NT2/D1 (cell line): ENCODE results near the gene SLC6A12.
A peak's percentile ranks its signal among the peaks of the same experiment; 100 is the strongest.

Source experiments
- DNase-seq: peaks from one replicate; pipeline ENCODE4 v3.0.0-alpha.2; 2011; ENCODE audit warnings: low read depth, low spot score
- H3K27me3 ChIP-seq: 2 replicates; pipeline ENCODE4 v1.6.0; 2011; ENCODE audit warnings: mild to moderate bottlenecking; ENCODE audit not compliant: insufficient read length, insufficient read depth
- H3K36me3 ChIP-seq: 2 replicates; pipeline ENCODE4 v1.6.1; 2011; ENCODE audit warnings: mild to moderate bottlenecking, low read length, mixed read lengths; ENCODE audit not compliant: insufficient read depth, insufficient read length
- H3K4me1 ChIP-seq: 2 replicates; pipeline ENCODE4 v1.5.1; 2011; ENCODE audit not compliant: insufficient read depth, insufficient read length
- H3K4me3 ChIP-seq: 2 replicates; pipeline ENCODE4 v1.5.1; 2011; ENCODE audit warnings: low read depth; ENCODE audit not compliant: insufficient read length
- H3K9ac ChIP-seq: 2 replicates; pipeline ENCODE4 v1.6.0; 2011; ENCODE audit warnings: low read depth; ENCODE audit not compliant: insufficient read length
- H3K9me3 ChIP-seq: 2 replicates; pipeline ENCODE4 v1.5.1; 2011; ENCODE audit warnings: mild to moderate bottlenecking, low read length; ENCODE audit not compliant: insufficient read depth
- SUZ12 ChIP-seq: IDR thresholded peaks from 2 replicates; pipeline ENCODE4 v1.6.1; 2011; ENCODE audit not compliant: insufficient read length, insufficient read depth; ENCODE audit errors: extremely low read depth
- YY1 ChIP-seq: IDR thresholded peaks from 2 replicates; pipeline ENCODE4 v1.6.1; 2011; ENCODE audit not compliant: insufficient read length, insufficient read depth
- ZNF274 ChIP-seq: IDR thresholded peaks from 2 replicates; pipeline ENCODE4 v1.6.1; 2011; ENCODE audit warnings: mild to moderate bottlenecking, low read depth, low read length

SLC6A12 gene

DNA sequence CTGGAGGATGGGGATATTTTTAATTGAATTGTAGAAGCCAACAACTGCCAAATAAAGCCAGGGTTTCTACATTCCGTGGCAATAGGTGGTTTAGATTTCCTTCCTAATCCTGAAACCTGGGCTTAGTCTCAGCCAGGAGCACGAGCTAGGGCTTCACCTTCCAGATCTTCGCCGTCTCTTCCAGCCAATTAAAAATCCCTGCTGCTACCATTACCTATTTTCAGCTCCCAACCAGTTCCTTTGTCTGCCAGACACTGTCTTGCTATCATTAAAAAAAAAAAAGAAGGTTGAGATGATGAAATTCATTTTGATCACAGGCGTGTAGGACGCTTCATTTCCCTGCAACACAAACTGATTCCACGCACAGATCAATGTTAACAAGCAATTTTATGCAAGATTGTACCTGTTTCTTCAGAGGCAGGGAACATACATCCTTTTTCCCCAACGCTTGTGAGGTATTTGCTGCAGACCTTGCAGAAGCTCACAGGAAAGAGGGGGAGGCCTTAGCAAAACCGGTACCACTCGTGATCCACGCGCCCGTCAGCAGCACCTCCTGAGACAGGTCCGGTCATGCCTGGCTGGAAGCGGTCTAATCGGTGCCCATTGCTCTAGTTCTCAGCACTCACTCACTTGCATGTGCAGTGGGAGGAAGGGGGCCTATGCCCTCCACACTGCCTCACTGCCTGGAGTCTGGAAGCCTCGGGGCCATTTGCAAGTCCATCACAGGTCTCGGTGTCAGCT, 65.1 kb downstream of the SLC6A12 start:
- Histone ChIP-seq H3K9ac (no peak overlapping the region), H3K4me1 (peaks cover 48% of the 10 kb centered on the region), H3K4me3 (no peak overlapping the region), H3K27me3 (no peaks in the 10 kb centered on the region), H3K36me3 (no peaks in the 10 kb centered on the region), H3K9me3 (no peaks in the 10 kb centered on the region)
- TF ChIP-seq ZNF274 (no peak), SUZ12 (no peak), YY1 (no peak)
- DNase-seq = no peak

DNA sequence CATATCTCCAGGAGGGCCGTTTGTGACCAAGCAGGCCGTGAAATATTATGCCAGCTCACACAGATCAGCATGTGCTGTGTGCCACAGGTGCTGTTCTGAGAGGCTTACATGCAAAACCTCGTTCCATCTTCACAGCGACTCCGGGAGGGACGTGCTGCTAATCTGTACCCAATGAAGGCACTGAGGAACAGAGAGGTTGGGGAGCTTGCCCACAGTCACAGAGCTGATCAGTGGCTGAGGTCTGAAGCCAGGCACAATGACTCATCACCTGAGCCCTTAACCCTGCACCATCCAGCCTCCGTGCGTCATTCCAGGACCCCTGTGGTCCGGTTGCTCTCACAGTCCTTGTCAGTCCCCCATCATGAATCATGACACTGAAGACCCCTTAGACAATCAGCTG, 66.7 kb downstream of the SLC6A12 start:
- Histone ChIP-seq H3K27me3 (no peaks in the 10 kb centered on the region), H3K4me1 (peaks cover 51% of the 10 kb centered on the region), H3K9ac (no peak overlapping the region), H3K4me3 (no peak overlapping the region), H3K36me3 (no peaks in the 10 kb centered on the region), H3K9me3 (no peaks in the 10 kb centered on the region)
- DNase-seq = no peak
- no peak for TF ChIP-seq YY1
- no peak for TF ChIP-seq SUZ12
- no peak for TF ChIP-seq ZNF274

DNA sequence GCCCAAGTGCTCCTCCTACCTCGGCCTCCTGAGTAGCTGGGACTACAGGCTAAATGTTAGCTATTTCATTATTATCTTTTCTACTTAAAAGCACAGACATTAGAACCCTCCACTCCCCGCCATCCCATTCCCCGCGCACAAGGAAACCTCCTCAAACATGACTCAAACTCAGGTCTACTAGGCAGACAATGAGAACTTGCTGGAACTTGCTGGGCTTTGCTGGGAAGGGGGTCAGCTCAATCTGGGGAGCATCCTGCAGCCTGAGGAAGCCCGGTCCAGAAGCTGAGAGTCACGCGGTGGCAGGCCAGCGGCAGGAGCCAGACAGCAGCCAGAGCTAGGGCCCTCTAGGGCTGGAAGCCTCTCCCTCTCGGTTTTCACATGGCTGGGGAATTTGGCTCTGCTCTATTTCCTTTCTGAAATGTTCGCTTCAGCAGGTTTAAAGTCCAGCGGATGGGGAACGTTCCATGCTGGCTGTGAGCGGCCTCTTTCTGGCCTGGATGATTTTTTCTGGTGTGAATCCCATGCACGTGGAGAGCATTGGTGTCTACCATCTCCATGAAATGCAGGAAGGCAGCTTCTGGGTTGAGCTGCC, 68.5 kb downstream of the SLC6A12 start:
- H3K27me3 ChIP-seq = no peaks in the 10 kb centered on the region
- no peak overlapping the region for H3K9ac ChIP-seq
- DNase-seq = no peak
- H3K4me3 ChIP-seq = no peak overlapping the region
- H3K4me1 ChIP-seq = peaks cover 60% of the 10 kb centered on the region
- no peaks in the 10 kb centered on the region for H3K9me3 ChIP-seq
- no peaks in the 10 kb centered on the region for H3K36me3 ChIP-seq
- no peak for TF ChIP-seq SUZ12

DNA sequence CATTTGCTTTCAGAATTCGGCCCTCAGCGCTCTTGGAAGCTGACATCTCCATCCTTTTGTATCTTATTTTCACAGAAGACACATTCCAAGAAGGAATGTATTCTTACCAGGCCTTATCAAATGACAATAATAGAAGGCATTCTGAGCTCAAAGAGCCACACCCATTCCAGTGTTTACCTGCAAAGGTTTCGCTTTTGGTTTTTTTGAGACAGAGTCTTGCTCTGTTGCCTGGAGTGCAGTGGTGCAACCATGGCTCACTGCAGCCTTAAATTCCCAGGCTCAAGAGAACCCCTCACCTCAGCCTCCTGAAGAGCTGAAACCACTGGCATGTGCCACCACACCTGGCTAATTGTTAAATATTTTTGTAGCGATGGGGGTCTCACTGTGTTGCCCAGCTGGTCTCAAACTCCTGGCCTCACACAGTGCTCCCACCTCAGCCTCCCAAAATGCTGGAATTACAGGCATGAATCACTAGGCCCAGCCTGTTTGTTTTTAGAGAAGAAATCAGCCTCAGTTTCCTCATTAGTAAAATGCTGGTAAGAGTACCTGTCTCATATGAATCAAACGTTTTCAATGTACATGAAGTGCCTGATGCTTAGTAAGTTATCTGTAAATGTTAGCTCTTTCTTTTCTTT, 69.2 kb downstream of the SLC6A12 start:
- no peak overlapping the region for H3K4me3 ChIP-seq
- H3K9me3 ChIP-seq = no peaks in the 10 kb centered on the region
- H3K9ac ChIP-seq = no peak overlapping the region
- peaks cover 62% of the 10 kb centered on the region for H3K4me1 ChIP-seq
- no peaks in the 10 kb centered on the region for H3K27me3 ChIP-seq
- no peak for DNase-seq
- no peaks in the 10 kb centered on the region for H3K36me3 ChIP-seq
- no peak for TF ChIP-seq ZNF274
- TF ChIP-seq YY1 = no peak

DNA sequence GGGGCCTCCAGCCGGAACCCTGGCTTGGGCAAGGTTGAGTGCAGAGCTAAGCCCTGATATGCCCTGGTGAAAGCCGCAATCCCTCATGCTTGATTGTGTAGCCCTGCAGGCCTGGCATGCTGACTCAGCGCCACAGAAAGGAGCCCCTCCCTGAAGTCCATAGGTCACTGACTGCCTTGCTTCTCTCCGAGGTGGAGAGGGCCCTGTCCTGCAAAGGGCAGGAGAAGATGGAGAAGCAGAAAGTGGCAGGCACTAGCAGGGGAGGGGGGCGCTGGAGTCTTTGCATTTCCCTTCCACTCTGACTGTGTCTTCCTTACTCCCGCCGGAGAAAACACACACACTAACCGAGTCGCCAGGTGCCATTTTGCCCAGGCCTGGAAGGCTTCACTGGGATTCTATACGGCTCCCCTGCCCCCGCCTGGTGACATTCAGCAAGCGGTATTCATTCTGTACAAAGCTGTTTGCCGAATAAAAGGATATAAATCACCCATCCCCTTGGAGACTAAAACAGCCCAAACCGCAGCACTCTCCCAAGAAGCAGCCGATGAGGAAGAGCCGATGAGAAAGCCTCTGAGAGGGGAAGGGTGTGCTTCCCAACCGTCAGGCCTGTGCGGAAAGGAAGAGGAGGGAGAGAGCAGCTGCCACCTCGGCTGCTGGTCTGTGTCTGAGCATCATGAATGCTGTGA, 69.8 kb downstream of the SLC6A12 start:
- Histone ChIP-seq H3K9ac (peak overlapping the region; percentile 6), H3K36me3 (no peaks in the 10 kb centered on the region), H3K4me3 (no peak overlapping the region), H3K27me3 (no peaks in the 10 kb centered on the region), H3K4me1 (peaks cover 59% of the 10 kb centered on the region), H3K9me3 (no peaks in the 10 kb centered on the region)
- no peak for TF ChIP-seq SUZ12
- no peak for TF ChIP-seq ZNF274
- TF ChIP-seq YY1 = no peak
- DNase-seq = no peak

DNA sequence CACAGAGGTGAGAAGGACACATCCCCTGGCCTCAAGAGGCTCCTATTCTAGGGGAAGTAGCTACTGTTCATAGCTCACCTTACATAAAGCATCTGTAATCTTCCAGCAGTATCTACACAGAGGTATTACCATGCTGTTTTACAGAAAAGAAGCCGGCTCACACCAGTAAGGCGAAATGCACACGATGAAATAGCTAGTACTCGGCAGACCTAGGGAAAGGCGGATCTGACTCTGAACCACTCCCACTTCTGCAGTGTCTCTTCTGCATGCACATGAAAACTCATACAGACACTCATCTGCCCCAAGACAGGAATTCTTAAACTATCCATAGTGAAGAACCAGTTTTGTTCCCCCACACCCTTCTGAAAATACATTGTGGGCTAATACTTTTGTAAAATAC, 73.8 kb downstream of the SLC6A12 start:
- Histone ChIP-seq H3K27me3 (no peaks in the 10 kb centered on the region), H3K36me3 (no peaks in the 10 kb centered on the region), H3K4me3 (no peak overlapping the region), H3K9ac (no peak overlapping the region), H3K9me3 (no peaks in the 10 kb centered on the region), H3K4me1 (peaks cover 46% of the 10 kb centered on the region)
- DNase-seq = no peak
- TF ChIP-seq YY1 (no peak), ZNF274 (no peak), SUZ12 (no peak)
